ENCODE measurements around the gene NANOGP8.

- TF ChIP-seq CTCF (IDR thresholded peaks at IDR 0.05) (no peak), EP300 (IDR thresholded peaks at IDR 0.05) (no peak), POLR2A (IDR thresholded peaks at IDR 0.05) (no peak)
Measured at GRCh38 chr15:35080226-35080625, 4.9 kb downstream of the NANOGP8 start.

Measured in tibial nerve (tissue), 4 donors.